Mesenteric fat pad (tissue), 1 donor: ENCODE results near the gene KRTAP16-1. TPM values are rescaled to one million over a fixed set of nuclear protein-coding genes. Genes with fewer than 3 reads are reported as not detected.

Source experiments
- total RNA-seq: library from RNA; stranded (reverse); fragmentation: NEBNext Ultra II Directional; extraction: Animal tissue kit (Norgen Biotek cat#: 25700); gene quantifications from one replicate; pipeline ENCODE4 v1.2.1, GENCODE V29; 2021
- donor health status: DM: yes; HTN: yes; CAD: no.

The KRTAP16-1 gene
- total RNA-seq, 1 donor from 2014 or later, result not detected

Other genes with a start within 250 kb of the KRTAP16-1 start
- not detected for gene KRTAP2-3, start 249.2 kb downstream of the KRTAP16-1 start, total RNA-seq
- not detected for gene KRTAP2-4, start 243.4 kb downstream of the KRTAP16-1 start, total RNA-seq
- gene KRTAP4-7, start 225.2 kb downstream of the KRTAP16-1 start, total RNA-seq, result not detected
- gene KRTAP4-8, start 211.2 kb downstream of the KRTAP16-1 start, total RNA-seq, result not detected
- not detected for gene KRTAP4-16, start 207.1 kb downstream of the KRTAP16-1 start, total RNA-seq
- not detected for gene KRTAP4-9, start 203.9 kb downstream of the KRTAP16-1 start, total RNA-seq
- not detected for gene KRTAP4-11, start 190.9 kb downstream of the KRTAP16-1 start, total RNA-seq
- gene KRTAP4-12, start 185.1 kb downstream of the KRTAP16-1 start, total RNA-seq, result not detected
- not detected for gene KRTAP4-6, start 168.8 kb downstream of the KRTAP16-1 start, total RNA-seq
- gene KRTAP4-5, start 159.5 kb downstream of the KRTAP16-1 start, total RNA-seq, result not detected
- not detected for gene KRTAP4-4, start 148.6 kb downstream of the KRTAP16-1 start, total RNA-seq
- not detected for gene KRTAP4-3, start 141.1 kb downstream of the KRTAP16-1 start, total RNA-seq
- not detected for gene KRTAP4-2, start 131.1 kb downstream of the KRTAP16-1 start, total RNA-seq
- not detected for gene KRTAP4-1, start 124.4 kb downstream of the KRTAP16-1 start, total RNA-seq
- not detected for gene KRTAP9-1, start 119.4 kb downstream of the KRTAP16-1 start, total RNA-seq
- not detected for gene KRTAP9-2, start 82.7 kb downstream of the KRTAP16-1 start, total RNA-seq
- gene KRTAP9-3, start 76.9 kb downstream of the KRTAP16-1 start, total RNA-seq, result not detected
- gene KRTAP9-8, start 71.3 kb downstream of the KRTAP16-1 start, total RNA-seq, result not detected
- gene KRTAP9-4, start 59.6 kb downstream of the KRTAP16-1 start, total RNA-seq, result not detected
- gene KRTAP9-9, start 53.9 kb downstream of the KRTAP16-1 start, total RNA-seq, result not detected
- not detected for gene KRTAP9-6, start 43.9 kb downstream of the KRTAP16-1 start, total RNA-seq
- not detected for gene KRTAP9-7, start 33.6 kb downstream of the KRTAP16-1 start, total RNA-seq
- not detected for gene KRTAP29-1, start 6.5 kb downstream of the KRTAP16-1 start, total RNA-seq
- not detected for gene KRTAP17-1, start 6.4 kb upstream of the KRTAP16-1 start, total RNA-seq
- gene KRT33A, start 41.5 kb upstream of the KRTAP16-1 start, total RNA-seq, result not detected
- gene KRT33B, start 60.5 kb upstream of the KRTAP16-1 start, total RNA-seq, result not detected
- not detected for gene KRT34, start 73.0 kb upstream of the KRTAP16-1 start, total RNA-seq
- not detected for gene KRT31, start 88.3 kb upstream of the KRTAP16-1 start, total RNA-seq
- not detected for gene KRT37, start 115.3 kb upstream of the KRTAP16-1 start, total RNA-seq
- not detected for gene KRT38, start 131.7 kb upstream of the KRTAP16-1 start, total RNA-seq
- not detected for gene KRT32, start 158.1 kb upstream of the KRTAP16-1 start, total RNA-seq
- not detected for gene KRT35, start 171.8 kb upstream of the KRTAP16-1 start, total RNA-seq
- not detected for gene KRT36, start 180.6 kb upstream of the KRTAP16-1 start, total RNA-seq
- not detected for gene KRT13, start 196.3 kb upstream of the KRTAP16-1 start, total RNA-seq
- gene KRT15, start 209.6 kb upstream of the KRTAP16-1 start, total RNA-seq, result not detected
- gene KRT19, start 219.0 kb upstream of the KRTAP16-1 start, total RNA-seq, result 1.8 TPM